KMS-11 (cell line): ENCODE measurements around the gene OR6X1.

Source experiments
- H2AFZ ChIP-seq: fragments of 200-600 bp; sonication (generic); 2 replicates; pipeline ENCODE4 v1.6.1; 2016; ENCODE audit warnings: antibody characterized with exemption, mixed run types, low read depth
- H3K27ac ChIP-seq: fragments of 200-600 bp; sonication (generic); 2 replicates; pipeline ENCODE4 v1.6.1; 2016; ENCODE audit warnings: mild to moderate bottlenecking, mixed run types
- H3K27me3 ChIP-seq: fragments of 200-600 bp; sonication (generic); 2 replicates; pipeline ENCODE4 v1.6.1; 2017; ENCODE audit warnings: mild to moderate bottlenecking, low read depth, mixed run types, moderate library complexity; ENCODE audit not compliant: insufficient read depth
- H3K36me3 ChIP-seq: fragments of 200-600 bp; sonication (generic); 2 replicates; pipeline ENCODE4 v1.6.1; 2017; ENCODE audit warnings: mild to moderate bottlenecking, mixed run types; ENCODE audit not compliant: insufficient read depth
- H3K4me1 ChIP-seq: fragments of 200-600 bp; sonication (generic); 2 replicates; pipeline ENCODE4 v1.6.1; 2016; ENCODE audit warnings: mild to moderate bottlenecking, low read depth, mixed run types; ENCODE audit not compliant: poor library complexity, severe bottlenecking
- H3K4me2 ChIP-seq: fragments of 200-600 bp; sonication (generic); 2 replicates; pipeline ENCODE4 v1.7.0; 2016; ENCODE audit warnings: mild to moderate bottlenecking, mixed run types
- H3K4me3 ChIP-seq: fragments of 200-600 bp; sonication (generic); IDR thresholded peaks from 2 replicates; pipeline ENCODE4 v1.6.1; 2017; ENCODE audit warnings: low read depth, low read length, mixed read lengths; ENCODE audit not compliant: insufficient read depth
- H3K79me2 ChIP-seq: fragments of 200-600 bp; sonication (generic); 2 replicates; pipeline ENCODE4 v1.6.1; 2016; ENCODE audit warnings: low read depth, mixed run types; ENCODE audit not compliant: insufficient read depth
- H3K9ac ChIP-seq: fragments of 200-600 bp; sonication (generic); 2 replicates; pipeline ENCODE4 v1.6.1; 2016; ENCODE audit warnings: mild to moderate bottlenecking, mixed run types
- H4K20me1 ChIP-seq: fragments of 200-600 bp; sonication (generic); 2 replicates; pipeline ENCODE4 v1.6.1; 2016; ENCODE audit warnings: mild to moderate bottlenecking, mixed run types; ENCODE audit not compliant: insufficient read depth
- TF ChIP-seq, protein P1 (sequence below): fragments of 200-600 bp; sonication (generic); conservative IDR thresholded peaks from 2 replicates; pipeline ENCODE4 v1.6.1; 2017; ENCODE audit warnings: low read depth, mild to moderate bottlenecking, antibody characterized with exemption, low read length, moderate library complexity, mixed read lengths

The OR6X1 gene

DNA sequence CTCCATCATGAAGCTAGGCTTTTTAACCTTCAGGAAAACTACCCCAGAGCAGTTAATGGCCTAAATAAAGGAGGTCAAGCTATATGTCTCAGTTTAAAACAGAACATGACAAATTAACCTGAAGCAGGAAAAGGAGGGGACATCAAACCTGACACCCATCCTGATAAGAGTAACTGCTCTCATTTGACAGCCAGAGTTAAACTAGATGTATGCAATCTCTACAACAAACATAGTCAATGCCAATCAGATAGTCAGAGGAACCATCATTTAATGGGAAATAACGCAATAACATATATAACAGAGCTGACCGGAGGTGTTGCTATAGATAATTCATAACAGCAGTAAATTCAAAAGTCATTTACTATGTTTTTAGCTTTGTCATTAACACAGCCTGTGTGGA, 15.9 kb downstream of the OR6X1 start:
- Histone ChIP-seq H4K20me1 (no peaks in the 10 kb centered on the region), H3K36me3 (no peaks in the 10 kb centered on the region), H3K4me2 (no peak overlapping the region), H2AFZ (no peak overlapping the region), H3K27me3 (no peaks in the 10 kb centered on the region), H3K79me2 (peaks cover 30% of the 10 kb centered on the region; the same call in 1 of the 2 replicates), H3K4me3 (no peak overlapping the region), H3K9ac (no peak overlapping the region), H3K4me1 (peaks cover 16% of the 10 kb centered on the region), H3K27ac (no peak overlapping the region)
- TF ChIP-seq, protein P1, sequence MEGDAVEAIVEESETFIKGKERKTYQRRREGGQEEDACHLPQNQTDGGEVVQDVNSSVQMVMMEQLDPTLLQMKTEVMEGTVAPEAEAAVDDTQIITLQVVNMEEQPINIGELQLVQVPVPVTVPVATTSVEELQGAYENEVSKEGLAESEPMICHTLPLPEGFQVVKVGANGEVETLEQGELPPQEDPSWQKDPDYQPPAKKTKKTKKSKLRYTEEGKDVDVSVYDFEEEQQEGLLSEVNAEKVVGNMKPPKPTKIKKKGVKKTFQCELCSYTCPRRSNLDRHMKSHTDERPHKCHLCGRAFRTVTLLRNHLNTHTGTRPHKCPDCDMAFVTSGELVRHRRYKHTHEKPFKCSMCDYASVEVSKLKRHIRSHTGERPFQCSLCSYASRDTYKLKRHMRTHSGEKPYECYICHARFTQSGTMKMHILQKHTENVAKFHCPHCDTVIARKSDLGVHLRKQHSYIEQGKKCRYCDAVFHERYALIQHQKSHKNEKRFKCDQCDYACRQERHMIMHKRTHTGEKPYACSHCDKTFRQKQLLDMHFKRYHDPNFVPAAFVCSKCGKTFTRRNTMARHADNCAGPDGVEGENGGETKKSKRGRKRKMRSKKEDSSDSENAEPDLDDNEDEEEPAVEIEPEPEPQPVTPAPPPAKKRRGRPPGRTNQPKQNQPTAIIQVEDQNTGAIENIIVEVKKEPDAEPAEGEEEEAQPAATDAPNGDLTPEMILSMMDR = no peak

DNA sequence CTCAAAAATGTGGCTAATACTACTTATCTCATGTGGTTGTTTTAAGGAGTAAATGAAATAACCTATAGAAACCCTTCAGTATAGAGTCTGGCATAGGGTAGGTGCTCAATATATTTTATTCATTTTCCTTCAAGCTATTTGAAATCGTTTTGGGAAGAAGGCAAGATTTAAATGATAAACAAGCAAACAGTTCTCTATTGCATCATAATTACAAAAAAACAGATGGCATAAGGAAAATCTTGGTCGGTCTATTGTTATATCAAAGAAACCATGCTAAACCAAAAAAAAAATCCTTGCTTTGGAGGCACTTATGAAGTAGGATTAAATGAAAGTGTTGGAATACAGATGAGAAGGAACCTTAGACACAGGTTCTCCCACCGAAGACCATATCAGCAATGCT, 17.5 kb downstream of the OR6X1 start:
- Histone ChIP-seq H3K4me1 (peaks cover 11% of the 10 kb centered on the region), H3K4me2 (no peak overlapping the region), H3K27ac (no peak overlapping the region), H3K9ac (no peak overlapping the region), H4K20me1 (no peaks in the 10 kb centered on the region), H3K79me2 (peaks cover 30% of the 10 kb centered on the region; the same call in 1 of the 2 replicates), H3K27me3 (no peaks in the 10 kb centered on the region), H3K4me3 (no peak overlapping the region), H3K36me3 (no peaks in the 10 kb centered on the region), H2AFZ (no peak overlapping the region)
- TF ChIP-seq, protein P1 = no peak

DNA sequence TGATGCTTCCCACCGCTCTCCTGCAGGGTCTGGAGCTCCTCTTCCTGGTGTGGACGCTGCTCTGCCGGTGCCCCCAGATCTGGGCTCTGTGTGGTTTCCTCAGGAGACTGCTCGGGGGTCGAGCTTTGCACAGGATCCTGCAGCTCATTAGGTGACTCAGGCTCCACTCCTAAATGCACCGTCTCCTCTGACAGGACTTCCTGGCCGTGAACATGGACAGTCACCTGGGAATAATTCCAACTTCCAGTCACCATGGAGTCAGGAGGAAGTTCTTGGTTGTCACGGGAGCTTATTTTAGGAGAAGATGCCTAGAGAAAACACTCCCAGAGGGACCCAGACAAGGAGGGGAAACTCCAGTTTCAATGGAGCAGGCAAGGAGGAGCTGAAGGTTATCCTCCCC, 24.7 kb downstream of the OR6X1 start:
- Histone ChIP-seq H3K4me2 (no peak overlapping the region), H3K4me1 (no peaks in the 10 kb centered on the region), H3K9ac (no peak overlapping the region), H3K36me3 (no peaks in the 10 kb centered on the region; the same call in 1 of the 2 replicates), H3K79me2 (no peaks in the 10 kb centered on the region), H3K27me3 (no peaks in the 10 kb centered on the region), H2AFZ (no peak overlapping the region), H3K27ac (no peak overlapping the region), H3K4me3 (no peak overlapping the region), H4K20me1 (no peaks in the 10 kb centered on the region)
- TF ChIP-seq, protein P1 = no peak

DNA sequence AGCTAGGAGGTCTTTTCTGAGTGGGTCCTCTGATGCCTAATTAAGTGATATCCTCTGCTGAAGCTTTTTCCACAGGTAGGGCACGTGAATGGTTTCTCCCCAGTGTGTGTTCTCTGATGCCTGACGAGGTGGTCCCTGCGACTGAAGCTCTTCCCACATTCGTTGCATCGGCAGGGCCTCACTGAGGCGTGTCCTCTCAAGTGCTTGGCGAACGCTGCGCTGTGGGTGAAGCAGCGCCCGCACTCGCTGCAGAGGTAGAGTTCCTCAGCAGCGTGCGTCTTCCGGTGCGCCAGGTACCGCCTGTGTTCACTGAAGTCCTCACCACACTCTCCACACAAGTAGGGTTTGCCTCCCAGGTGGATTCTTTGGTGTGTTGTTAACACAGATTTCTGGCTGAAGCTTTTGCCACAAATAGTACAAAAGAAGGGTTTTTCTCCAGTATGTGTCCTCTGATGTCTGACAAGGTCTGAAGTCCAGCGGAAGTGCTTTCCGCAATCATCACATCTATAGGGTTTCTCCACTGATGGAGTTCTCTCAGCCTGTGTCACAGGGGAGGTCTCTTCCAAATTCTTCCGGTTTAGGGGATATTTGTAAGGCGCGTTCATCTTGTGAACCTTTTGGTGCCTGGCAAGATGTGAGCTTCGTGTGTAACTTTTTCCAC, 28.2 kb downstream of the OR6X1 start:
- Histone ChIP-seq H3K9ac (no peak overlapping the region), H2AFZ (no peak overlapping the region), H3K79me2 (no peaks in the 10 kb centered on the region), H3K4me2 (no peak overlapping the region), H4K20me1 (no peaks in the 10 kb centered on the region), H3K4me1 (no peaks in the 10 kb centered on the region), H3K27ac (no peak overlapping the region), H3K4me3 (no peak overlapping the region), H3K36me3 (no peaks in the 10 kb centered on the region; the same call in 1 of the 2 replicates), H3K27me3 (no peaks in the 10 kb centered on the region)
- TF ChIP-seq, protein P1 = no peak
